Gastrocnemius medialis (tissue), 4 donors: ENCODE measurements around the gene ARSI.

Experiments used
- POLR2A ChIP-seq, 2 donors: fragments of 450-650 bp; IDR thresholded peaks; one replicate each; pipeline ENCODE4 v1.6.1; 2017; ENCODE audit warnings: antibody characterized with exemption in 2 of 2, mild to moderate bottlenecking in 2 of 2, moderate library complexity in 2 of 2
- TF ChIP-seq, protein P1 (sequence below), 5 experiments: fragments of 450-650 bp in 3 of 5; fragments of 200-600 bp in 2 of 5; sonication (generic) in 2 of 5; IDR thresholded peaks in 4 of 5; conservative IDR thresholded peaks in 1 of 5; 1 replicate in 4 of 5; 2 replicates in 1 of 5; pipeline ENCODE4 v1.5.1; 2016 to 2019; ENCODE audit warnings: antibody characterized with exemption in 5 of 5, mild to moderate bottlenecking in 3 of 5, moderate library complexity in 3 of 5

DNA sequence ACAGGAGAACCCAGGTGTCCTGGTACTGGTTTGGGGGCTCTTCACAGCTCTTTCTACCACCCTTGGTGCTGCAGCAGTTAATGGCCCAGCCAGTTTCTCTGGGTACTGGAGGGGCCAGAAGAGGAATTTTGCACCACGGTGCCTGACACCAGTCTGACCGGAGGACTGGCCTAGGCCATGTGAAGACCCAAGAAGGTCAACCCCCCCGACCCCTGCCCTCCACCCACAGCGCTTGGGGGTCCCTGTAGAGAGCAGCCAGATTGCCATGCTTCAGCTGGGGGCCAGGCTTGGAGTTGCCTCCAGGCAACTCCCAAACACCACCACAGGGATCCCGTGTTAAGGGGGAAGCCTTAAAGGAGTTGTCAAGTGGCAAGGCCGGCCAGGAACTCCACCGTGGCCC, 6.2 kb downstream of the ARSI start:
- TF ChIP-seq, protein P1, sequence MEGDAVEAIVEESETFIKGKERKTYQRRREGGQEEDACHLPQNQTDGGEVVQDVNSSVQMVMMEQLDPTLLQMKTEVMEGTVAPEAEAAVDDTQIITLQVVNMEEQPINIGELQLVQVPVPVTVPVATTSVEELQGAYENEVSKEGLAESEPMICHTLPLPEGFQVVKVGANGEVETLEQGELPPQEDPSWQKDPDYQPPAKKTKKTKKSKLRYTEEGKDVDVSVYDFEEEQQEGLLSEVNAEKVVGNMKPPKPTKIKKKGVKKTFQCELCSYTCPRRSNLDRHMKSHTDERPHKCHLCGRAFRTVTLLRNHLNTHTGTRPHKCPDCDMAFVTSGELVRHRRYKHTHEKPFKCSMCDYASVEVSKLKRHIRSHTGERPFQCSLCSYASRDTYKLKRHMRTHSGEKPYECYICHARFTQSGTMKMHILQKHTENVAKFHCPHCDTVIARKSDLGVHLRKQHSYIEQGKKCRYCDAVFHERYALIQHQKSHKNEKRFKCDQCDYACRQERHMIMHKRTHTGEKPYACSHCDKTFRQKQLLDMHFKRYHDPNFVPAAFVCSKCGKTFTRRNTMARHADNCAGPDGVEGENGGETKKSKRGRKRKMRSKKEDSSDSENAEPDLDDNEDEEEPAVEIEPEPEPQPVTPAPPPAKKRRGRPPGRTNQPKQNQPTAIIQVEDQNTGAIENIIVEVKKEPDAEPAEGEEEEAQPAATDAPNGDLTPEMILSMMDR (IDR thresholded peaks at IDR 0.05 in 4 of 5, conservative IDR thresholded peaks at IDR 0.05 in 1 of 5), result no peak
- no peak for TF ChIP-seq POLR2A (IDR thresholded peaks at IDR 0.05)
